MM.1S (cell line): ENCODE results near the gene ACTL7B.
"Not testable (repeated sequence)": the region's sequence is repeated elsewhere in the genome, so short reads cannot be mapped to it uniquely, and the experiment has no call there.

Source experiments
- DNase-seq: peaks from one replicate; pipeline ENCODE4 v3.0.0-alpha.2; 2015
- H2AFZ ChIP-seq: fragments of 300-600 bp; sonication (generic); 2 replicates; pipeline ENCODE4 v1.6.0; 2016; ENCODE audit warnings: antibody characterized with exemption, low read length
- H3F3A ChIP-seq: fragments of 300-600 bp; sonication (generic); 2 replicates; pipeline ENCODE4 v1.6.1; 2016; ENCODE audit warnings: mild to moderate bottlenecking, antibody characterized with exemption, low read length, moderate library complexity, mixed read lengths; ENCODE audit not compliant: insufficient read depth
- H3K27ac ChIP-seq: fragments of 300-600 bp; sonication (generic); 2 replicates; pipeline ENCODE4 v1.5.1; 2016; ENCODE audit warnings: mild to moderate bottlenecking, low read length
- H3K27me3 ChIP-seq: fragments of 300-600 bp; sonication (generic); replicated peaks from 2 replicates; pipeline ENCODE4 v1.6.0; 2016; ENCODE audit warnings: low read length; ENCODE audit not compliant: insufficient read depth
- H3K36me3 ChIP-seq: fragments of 300-600 bp; sonication (generic); replicated peaks from 2 replicates; pipeline ENCODE4 v1.6.1; 2016; ENCODE audit warnings: mild to moderate bottlenecking, low read length, mixed read lengths; ENCODE audit not compliant: insufficient read depth
- H3K4me1 ChIP-seq: fragments of 300-600 bp; sonication (generic); 2 replicates; pipeline ENCODE4 v1.6.1; 2016; ENCODE audit warnings: low read length, mixed read lengths
- H3K4me2 ChIP-seq: fragments of 300-600 bp; sonication (generic); 2 replicates; pipeline ENCODE4 v1.6.0; 2016; ENCODE audit warnings: low read depth, low read length
- H3K4me3 ChIP-seq: fragments of 300-600 bp; sonication (generic); 2 replicates; pipeline ENCODE4 v1.5.1; 2016; ENCODE audit warnings: low read length, mixed read lengths
- H3K79me2 ChIP-seq: fragments of 300-600 bp; sonication (generic); 2 replicates; pipeline ENCODE4 v1.6.1; 2016; ENCODE audit warnings: mixed run types, low read length, mixed read lengths
- H3K9ac ChIP-seq: fragments of 300-600 bp; sonication (generic); 2 replicates; pipeline ENCODE4 v1.6.1; 2016; ENCODE audit warnings: low read length, mixed read lengths
- H3K9me2 ChIP-seq: fragments of 300-600 bp; sonication (generic); replicated peaks from 2 replicates; pipeline ENCODE4 v1.6.1; 2016; ENCODE audit warnings: mild to moderate bottlenecking, low read length, mixed read lengths; ENCODE audit not compliant: insufficient read depth
- H3K9me3 ChIP-seq: fragments of 300-600 bp; sonication (generic); replicated peaks from 2 replicates; pipeline ENCODE4 v1.6.1; 2016; ENCODE audit warnings: mild to moderate bottlenecking, low read length, mixed read lengths; ENCODE audit not compliant: insufficient read depth
- H4K20me1 ChIP-seq: fragments of 300-600 bp; sonication (generic); 2 replicates; pipeline ENCODE4 v1.6.1; 2016; ENCODE audit warnings: mild to moderate bottlenecking, low read length, moderate library complexity, mixed read lengths; ENCODE audit not compliant: insufficient read depth
- CTCF ChIP-seq: fragments of 300-600 bp; sonication (generic); IDR thresholded peaks from 2 replicates; pipeline ENCODE4 v1.5.1; 2016; ENCODE audit warnings: antibody characterized with exemption, low read length, mixed read lengths
- EZH2 ChIP-seq: fragments of 300-600 bp; sonication (generic); optimal IDR thresholded peaks from 2 replicates; pipeline ENCODE3; 2017; ENCODE audit warnings: low read depth, mild to moderate bottlenecking, antibody characterized with exemption, low read length, mixed read lengths
- EZH2phosphoT487 ChIP-seq: fragments of 300-600 bp; sonication (generic); IDR thresholded peaks from 2 replicates; pipeline ENCODE4 v1.6.1; 2018; ENCODE audit warnings: antibody characterized with exemption, low read length

Gene ACTL7B

GRCh38 chr9:108844856-108845255 lies 10.9 kb downstream of the ACTL7B start:
- Histone ChIP-seq H3K9me2 (no peaks in the 10 kb centered on the region), H3K4me3 (no peak overlapping the region), H2AFZ (no peak overlapping the region), H3K9ac (no peak overlapping the region), H3K9me3 (no peaks in the 10 kb centered on the region), H3K4me2 (no peak overlapping the region), H4K20me1 (no peaks in the 10 kb centered on the region), H3K4me1 (no peaks in the 10 kb centered on the region), H3K27ac (no peak overlapping the region), H3K36me3 (no peaks in the 10 kb centered on the region), H3K27me3 (no peaks in the 10 kb centered on the region), H3F3A (no peaks in the 10 kb centered on the region), H3K79me2 (no peaks in the 10 kb centered on the region)
- no peak for DNase-seq
- no peak for TF ChIP-seq EZH2
- no peak for TF ChIP-seq EZH2phosphoT487
- TF ChIP-seq CTCF: no peak

- no peak for TF ChIP-seq CTCF
- TF ChIP-seq EZH2: no peak
- TF ChIP-seq EZH2phosphoT487: no peak
- no peak overlapping the region for H3K9ac ChIP-seq
- no peaks in the 10 kb centered on the region for H3K9me3 ChIP-seq
- H3K36me3 ChIP-seq: no peaks in the 10 kb centered on the region
- H3K27me3 ChIP-seq: no peaks in the 10 kb centered on the region
- H3K9me2 ChIP-seq: no peaks in the 10 kb centered on the region
- H3K4me1 ChIP-seq: no peaks in the 10 kb centered on the region
- H4K20me1 ChIP-seq: no peaks in the 10 kb centered on the region
- H3F3A ChIP-seq: no peaks in the 10 kb centered on the region
- DNase-seq: no peak
- no peak overlapping the region for H2AFZ ChIP-seq
- no peak overlapping the region for H3K4me3 ChIP-seq
- H3K4me2 ChIP-seq: no peak overlapping the region
- H3K27ac ChIP-seq: no peak overlapping the region
- H3K79me2 ChIP-seq: no peaks in the 10 kb centered on the region
Measured at GRCh38 chr9:108844391-108844790, 11.4 kb downstream of the ACTL7B start.

GRCh38 chr9:108842610-108843295 lies 13.0 kb downstream of the ACTL7B start:
- no peak overlapping the region for H3K4me3 ChIP-seq
- H4K20me1 ChIP-seq: no peaks in the 10 kb centered on the region
- DNase-seq: no peak
- peak overlapping the region; percentile 23; the same call in 1 of the 2 replicates for H3K4me2 ChIP-seq
- no peaks in the 10 kb centered on the region for H3K36me3 ChIP-seq
- H3K4me1 ChIP-seq: no peaks in the 10 kb centered on the region
- H3K9me3 ChIP-seq: no peaks in the 10 kb centered on the region
- TF ChIP-seq EZH2phosphoT487 (no peak), CTCF (no peak), EZH2 (no peak)
- H3K9ac ChIP-seq: no peak overlapping the region
- H2AFZ ChIP-seq: peak overlapping the region; percentile 30; the same call in 1 of the 2 replicates
- no peaks in the 10 kb centered on the region for H3K9me2 ChIP-seq
- H3K27me3 ChIP-seq: no peaks in the 10 kb centered on the region
- no peaks in the 10 kb centered on the region for H3K79me2 ChIP-seq
- no peaks in the 10 kb centered on the region for H3F3A ChIP-seq
- H3K27ac ChIP-seq: no peak overlapping the region

GRCh38 chr9:108839561-108839960 lies 16.2 kb downstream of the ACTL7B start:
- not testable (repeated sequence) for H3K9ac ChIP-seq, H2AFZ ChIP-seq, H3K79me2 ChIP-seq, H3K4me2 ChIP-seq, H3K9me3 ChIP-seq, H3K27ac ChIP-seq, DNase-seq, H3F3A ChIP-seq, H3K4me1 ChIP-seq, H3K36me3 ChIP-seq, H3K9me2 ChIP-seq, H4K20me1 ChIP-seq, H3K4me3 ChIP-seq, H3K27me3 ChIP-seq
